ENCODE data around the gene PPME1. TPM values are rescaled to one million over a fixed set of nuclear protein-coding genes. Genes with fewer than 3 reads are reported as not detected.

The PPME1 gene
- total and polyA plus RNA-seq, 2 donors (not counting 1 experiment from before 2014, with no cell fraction given) = 11.2 to 23.6 TPM

- no peak for TF ChIP-seq EZH2 (IDR thresholded peaks at IDR 0.05; ENCODE audit: borderline replicate concordance, insufficient read depth, low read depth, low read length, poor library complexity, severe bottlenecking)
- TF ChIP-seq CTCF (IDR thresholded peaks at IDR 0.05) = no peak
- H3K27ac ChIP-seq (ENCODE audit: low read length in 2 of 2) = no peak overlapping the region
- H3K9me3 Mint-ChIP-seq (ENCODE audit: insufficient read depth) = no peaks in the 10 kb centered on the region
- H3K36me3 ChIP-seq (replicated peaks in 1 of 2; ENCODE audit: control extremely low read depth in 1 of 2, control insufficient read depth in 1 of 2, extremely low read depth in 1 of 2, insufficient read depth in 2 of 2, low read length in 1 of 2) = peaks cover 2 to 9% of the 10 kb centered on the region in 2 experiments
- H3K27ac Mint-ChIP-seq = no peak overlapping the region
- no peak for DNase-seq
- H3K27me3 Mint-ChIP-seq = no peaks in the 10 kb centered on the region
- no peak overlapping the region for H3K4me3 Mint-ChIP-seq
- H3K4me2 ChIP-seq (replicated peaks; ENCODE audit: low read depth, low read length, poor library complexity, severe bottlenecking) = no peak overlapping the region
- no peak overlapping the region for H3K9ac ChIP-seq (ENCODE audit: low read length)
- no peaks in the 10 kb centered on the region for H3K4me1 Mint-ChIP-seq
- ATAC-seq (ENCODE audit: low read depth) = no peak
- intact Hi-C loops (cut with micrococcal nuclease) = no loop called here
- no peak overlapping the region for H2AFZ ChIP-seq (ENCODE audit: insufficient read depth, low read depth, low read length, poor library complexity, severe bottlenecking)
- no peaks in the 10 kb centered on the region for H4K20me1 ChIP-seq (ENCODE audit: control insufficient read depth, insufficient read depth, low read length, poor library complexity, severe bottlenecking)
- H3K79me2 ChIP-seq (ENCODE audit: control insufficient read depth, insufficient read depth, low read length) = no peaks in the 10 kb centered on the region
- 100% methylated on average over 1 of the region's 1 CpG for WGBS (ENCODE audit: insufficient coverage)
- no peaks in the 10 kb centered on the region for H3K27me3 ChIP-seq (replicated peaks in 1 of 4; ENCODE audit: control extremely low read depth in 1 of 4, control insufficient read depth in 3 of 4, insufficient read depth in 4 of 4, low read length in 3 of 4)
- ChIA-PET CTCF (no interaction called here), POLR2A (no interaction called here)
- peaks cover 0 to 4% (median 1%) of the 10 kb centered on the region in 3 donors for H3K9me3 ChIP-seq (ENCODE audit: control extremely low read depth in 1 of 3, control insufficient read depth in 2 of 3, insufficient read depth in 1 of 3, low read length in 2 of 3)
- no peaks in the 10 kb centered on the region for H3K4me1 ChIP-seq (ENCODE audit: control insufficient read depth in 2 of 2, insufficient read depth in 2 of 2, low read length in 2 of 2)
- H3K4me3 ChIP-seq (ENCODE audit: control extremely low read depth in 1 of 5, extremely low read depth in 1 of 5, insufficient read depth in 1 of 5, low read depth in 2 of 5, low read length in 4 of 5) = no peak overlapping the region
Observed at GRCh38 chr11:74204701-74205100, 33.6 kb downstream of the PPME1 start.

DNA sequence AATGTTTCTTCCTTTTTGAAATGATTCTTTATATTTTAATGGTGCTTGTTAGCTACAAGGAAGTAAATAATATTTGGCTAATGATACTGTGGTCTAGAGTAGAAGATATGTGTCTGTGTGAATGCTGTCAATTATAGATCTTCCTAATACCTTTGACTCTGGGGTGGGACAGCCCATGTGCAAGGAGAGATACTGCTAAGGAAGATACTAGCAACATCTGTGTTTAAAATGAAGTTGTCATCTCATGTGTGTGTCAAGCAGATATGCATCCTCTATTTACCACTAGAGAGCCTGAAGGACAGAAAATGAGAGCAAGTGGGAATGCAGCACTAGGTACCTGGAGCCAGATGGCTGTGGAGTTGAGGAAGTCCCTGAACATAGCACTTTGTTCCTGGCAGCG is 34.1 kb downstream of the PPME1 start:
- Histone ChIP-seq H3K79me2 (ENCODE audit: control insufficient read depth, insufficient read depth, low read length) (no peaks in the 10 kb centered on the region), H3K4me1 (ENCODE audit: control insufficient read depth in 2 of 2, insufficient read depth in 2 of 2, low read length in 2 of 2) (no peaks in the 10 kb centered on the region), H3K27ac (ENCODE audit: low read length in 2 of 2) (no peak overlapping the region), H3K9me3 (ENCODE audit: control extremely low read depth in 1 of 3, control insufficient read depth in 2 of 3, insufficient read depth in 1 of 3, low read length in 2 of 3) (peaks cover 0 to 4% (median 0%) of the 10 kb centered on the region in 3 donors), H4K20me1 (ENCODE audit: control insufficient read depth, insufficient read depth, low read length, poor library complexity, severe bottlenecking) (no peaks in the 10 kb centered on the region), H3K27me3 (replicated peaks in 1 of 4; ENCODE audit: control extremely low read depth in 1 of 4, control insufficient read depth in 3 of 4, insufficient read depth in 4 of 4, low read length in 3 of 4) (no peaks in the 10 kb centered on the region), H3K36me3 (replicated peaks in 1 of 2; ENCODE audit: control extremely low read depth in 1 of 2, control insufficient read depth in 1 of 2, extremely low read depth in 1 of 2, insufficient read depth in 2 of 2, low read length in 1 of 2) (peaks cover 2 to 9% of the 10 kb centered on the region in 2 experiments), H2AFZ (ENCODE audit: insufficient read depth, low read depth, low read length, poor library complexity, severe bottlenecking) (no peak overlapping the region), H3K4me3 (ENCODE audit: control extremely low read depth in 1 of 5, extremely low read depth in 1 of 5, insufficient read depth in 1 of 5, low read depth in 2 of 5, low read length in 4 of 5) (no peak overlapping the region), H3K9ac (ENCODE audit: low read length) (no peak overlapping the region), H3K4me2 (replicated peaks; ENCODE audit: low read depth, low read length, poor library complexity, severe bottlenecking) (no peak overlapping the region)
- no CpG with 5 or more reads among the region's 1 CpG for WGBS (ENCODE audit: insufficient coverage)
- Mint-ChIP-seq H3K9me3 (ENCODE audit: insufficient read depth) (no peaks in the 10 kb centered on the region), H3K27me3 (no peaks in the 10 kb centered on the region), H3K4me3 (no peak overlapping the region), H3K27ac (no peak overlapping the region), H3K4me1 (no peaks in the 10 kb centered on the region)
- POLR2A ChIA-PET = no interaction called here
- no peak for TF ChIP-seq EZH2 (IDR thresholded peaks at IDR 0.05; ENCODE audit: borderline replicate concordance, insufficient read depth, low read depth, low read length, poor library complexity, severe bottlenecking)
- TF ChIP-seq CTCF (IDR thresholded peaks at IDR 0.05) = no peak
- no peak for ATAC-seq (ENCODE audit: low read depth)
- CTCF ChIA-PET = no interaction called here
- intact Hi-C loops (cut with micrococcal nuclease) = no loop called here
- no peak for DNase-seq

All from B cell (primary cell).